Coronary artery (tissue), 2 donors: Measurements from ENCODE around the gene PRSS36.
A peak's percentile ranks its signal among the peaks of the same experiment; 100 is the strongest.
"Not testable (repeated sequence)": the region's sequence is repeated elsewhere in the genome, so short reads cannot be mapped to it uniquely, and the experiment has no call there.

Experiments
- DNase-seq: peaks from one replicate; pipeline ENCODE4 v3.0.0-alpha.2; 2017; ENCODE audit warnings: low spot score
- H3K27ac ChIP-seq, 2 donors: fragments of 200-600 bp; sonication (generic); one replicate each; pipeline ENCODE4 v1.5.1; 2016 to 2019
- H3K4me3 ChIP-seq: fragments of 200-600 bp; sonication (generic); 2 replicates; pipeline ENCODE4 v1.5.1; 2016; ENCODE audit warnings: mild to moderate bottlenecking, moderate library complexity
- TF ChIP-seq, protein P1 (sequence below): fragments of 200-600 bp; sonication (generic); IDR thresholded peaks from one replicate; pipeline ENCODE4 v1.5.1; 2019; ENCODE audit warnings: antibody characterized with exemption

The PRSS36 gene

GRCh38 chr16:31138621-31139578 lies 11.0 kb downstream of the PRSS36 start:
- TF ChIP-seq, protein P1, sequence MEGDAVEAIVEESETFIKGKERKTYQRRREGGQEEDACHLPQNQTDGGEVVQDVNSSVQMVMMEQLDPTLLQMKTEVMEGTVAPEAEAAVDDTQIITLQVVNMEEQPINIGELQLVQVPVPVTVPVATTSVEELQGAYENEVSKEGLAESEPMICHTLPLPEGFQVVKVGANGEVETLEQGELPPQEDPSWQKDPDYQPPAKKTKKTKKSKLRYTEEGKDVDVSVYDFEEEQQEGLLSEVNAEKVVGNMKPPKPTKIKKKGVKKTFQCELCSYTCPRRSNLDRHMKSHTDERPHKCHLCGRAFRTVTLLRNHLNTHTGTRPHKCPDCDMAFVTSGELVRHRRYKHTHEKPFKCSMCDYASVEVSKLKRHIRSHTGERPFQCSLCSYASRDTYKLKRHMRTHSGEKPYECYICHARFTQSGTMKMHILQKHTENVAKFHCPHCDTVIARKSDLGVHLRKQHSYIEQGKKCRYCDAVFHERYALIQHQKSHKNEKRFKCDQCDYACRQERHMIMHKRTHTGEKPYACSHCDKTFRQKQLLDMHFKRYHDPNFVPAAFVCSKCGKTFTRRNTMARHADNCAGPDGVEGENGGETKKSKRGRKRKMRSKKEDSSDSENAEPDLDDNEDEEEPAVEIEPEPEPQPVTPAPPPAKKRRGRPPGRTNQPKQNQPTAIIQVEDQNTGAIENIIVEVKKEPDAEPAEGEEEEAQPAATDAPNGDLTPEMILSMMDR = no peak
- peak; percentile 81 for DNase-seq
- peak overlapping the region; percentile 44 for H3K4me3 ChIP-seq
- H3K27ac ChIP-seq = peak overlapping the region in 1 of 2 donors; percentile 58

GRCh38 chr16:31136822-31137499 lies 12.9 kb downstream of the PRSS36 start:
- H3K27ac ChIP-seq, H3K4me3 ChIP-seq, DNase-seq: not testable (repeated sequence)

DNA sequence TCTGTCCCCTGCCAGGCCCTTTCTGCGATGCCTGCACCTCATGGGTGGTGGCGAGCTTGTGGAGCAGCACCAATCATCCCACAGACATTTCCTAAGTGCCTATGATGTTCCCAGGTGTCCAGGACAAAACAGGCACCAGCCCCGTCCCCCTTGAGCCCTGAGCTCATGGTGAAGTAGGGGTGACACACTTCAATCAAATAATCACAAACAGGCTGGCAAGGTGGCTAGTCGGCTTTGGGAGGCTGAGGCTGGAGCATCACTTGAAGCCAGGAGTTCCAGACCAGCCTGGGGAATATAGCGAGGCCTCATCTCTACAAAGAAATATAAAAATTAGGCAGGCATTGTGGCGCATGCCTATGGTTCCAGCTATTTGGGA lies 13.6 kb downstream of the PRSS36 start:
- TF ChIP-seq, protein P1 = no peak
- no peak for DNase-seq
- H3K4me3 ChIP-seq = no peak overlapping the region
- no peak overlapping the region for H3K27ac ChIP-seq

DNA sequence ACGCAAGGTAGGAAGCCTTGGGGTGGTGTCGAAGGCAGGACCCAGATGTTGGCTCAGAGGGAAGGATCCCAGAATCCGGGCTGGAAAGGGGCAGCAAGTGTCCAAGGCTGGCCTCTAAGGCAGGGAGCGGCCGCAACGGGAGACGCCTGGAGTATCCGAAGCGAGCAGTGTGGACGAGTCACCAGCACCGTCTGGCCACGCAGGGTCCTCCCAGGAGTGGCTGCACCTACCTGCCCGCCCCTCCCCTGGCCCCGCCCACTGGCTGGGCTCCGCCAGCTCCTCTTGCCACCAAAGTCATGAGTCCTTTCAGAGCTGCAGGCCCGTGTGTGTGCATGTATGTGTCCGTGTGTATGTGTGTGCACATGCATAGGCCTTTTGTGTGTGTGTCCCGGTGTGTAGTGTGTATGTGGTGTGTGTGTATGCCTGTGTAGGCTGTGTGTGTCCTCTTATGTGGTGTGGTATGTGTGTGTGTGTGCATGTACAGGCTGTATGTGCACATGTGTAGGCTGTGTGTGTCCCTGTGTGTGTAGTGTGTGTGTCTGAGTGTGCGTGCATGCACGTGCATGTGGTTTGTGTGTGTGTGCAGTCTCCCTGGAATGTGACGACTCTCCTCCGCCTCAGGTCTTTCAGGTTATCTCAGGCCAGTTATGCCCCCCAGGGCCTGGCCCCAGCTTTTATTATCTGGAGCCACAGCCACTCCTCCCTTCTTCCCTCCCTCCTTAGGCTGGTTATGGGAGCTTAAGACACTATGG lies 14.2 kb downstream of the PRSS36 start, which contains the start of gene PRSS8:
PRSS8 (minus strand) TSS at position 193 of the 752 bp plus-strand sequence. CDS start 229 bp downstream, outside the sequence.
- Histone ChIP-seq H3K4me3 (no peak within 1 kb of the TSS), H3K27ac (no peak within 1 kb of the TSS)
- DNase-seq = peak; percentile 68
- TF ChIP-seq, protein P1 = no peak

DNA sequence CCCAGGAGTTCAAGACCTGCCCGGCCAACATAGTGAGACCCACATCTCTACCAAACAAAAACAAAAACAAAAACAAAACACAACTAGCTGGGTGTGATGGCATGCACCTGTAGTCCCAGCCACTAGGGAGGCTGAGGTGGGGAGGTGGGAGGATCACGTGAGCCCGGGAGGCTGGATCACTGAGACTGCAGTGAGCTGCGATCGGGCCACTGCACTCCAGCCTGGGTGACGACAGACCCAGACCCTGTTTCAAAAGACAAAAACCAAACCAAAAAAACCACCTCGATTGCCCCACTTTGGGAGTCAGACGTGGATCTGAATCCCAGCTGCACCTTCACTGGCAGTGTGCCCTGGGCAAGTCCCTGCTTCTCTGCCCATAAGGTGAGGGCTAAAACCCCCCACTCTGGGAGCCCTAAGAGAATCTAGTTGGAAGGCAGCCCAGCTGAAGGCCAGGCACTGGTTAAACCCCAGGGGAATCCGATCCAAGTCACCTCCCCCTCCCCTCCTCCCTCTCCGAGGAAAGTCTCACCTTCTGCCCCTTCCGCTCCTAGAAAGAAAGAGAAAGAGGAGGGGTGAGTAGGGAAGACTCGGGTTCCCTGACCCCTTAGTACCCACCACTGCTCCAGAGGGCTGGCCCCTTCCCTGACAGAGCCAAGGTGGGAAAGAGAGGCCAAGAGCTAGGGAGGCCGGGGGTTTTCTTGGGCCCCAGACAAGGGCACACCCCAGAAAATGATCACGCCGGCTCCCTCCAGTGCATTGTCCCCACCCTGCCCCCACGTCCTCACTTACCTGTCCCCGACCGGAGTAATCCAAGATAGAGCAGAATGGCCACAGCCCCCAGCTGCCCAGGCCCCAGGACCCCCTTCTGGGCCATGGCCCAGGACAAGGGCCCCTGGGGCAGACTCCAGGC lies 15.0 kb downstream of the PRSS36 start:
- Histone ChIP-seq H3K27ac (no peak overlapping the region), H3K4me3 (no peak overlapping the region)
- TF ChIP-seq, protein P1 = no peak
- no peak for DNase-seq

DNA sequence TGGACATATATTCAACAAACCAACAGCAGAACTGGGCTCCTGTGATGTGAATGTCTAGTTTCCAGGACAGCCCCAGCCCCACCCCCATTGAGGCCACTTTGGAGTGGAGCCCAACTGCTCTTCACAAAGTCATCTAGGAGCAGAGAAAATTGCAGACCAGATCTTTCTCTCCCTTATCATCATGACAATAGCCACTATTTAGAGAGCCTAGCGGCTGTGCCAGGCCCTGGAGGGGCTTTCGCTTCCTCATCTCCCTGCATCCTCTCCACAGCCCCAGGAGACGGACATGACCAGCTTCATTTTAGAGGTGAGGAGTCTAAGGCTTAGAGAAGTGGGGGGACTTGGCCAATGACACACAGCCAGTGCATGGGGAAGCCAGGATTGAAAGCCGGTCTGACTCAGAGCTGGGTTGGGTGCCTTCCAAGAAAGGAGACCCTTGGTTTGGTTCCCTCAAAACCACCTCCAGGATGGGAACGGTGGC lies 15.7 kb downstream of the PRSS36 start:
- no peak for DNase-seq
- Histone ChIP-seq H3K27ac (no peak overlapping the region), H3K4me3 (no peak overlapping the region)
- TF ChIP-seq, protein P1 = no peak
